HepG2 (cell line): ENCODE measurements around the gene TH. TPM values are rescaled to one million over a fixed set of nuclear protein-coding genes. Genes with fewer than 3 reads are reported as not detected.

Experiments used
- ATAC-seq: fragments of 200-7000 bp; cut with Tn5 transposase; 3 replicates; pipeline ENCODE4 v1.9.1; 2020; ENCODE audit warnings: mild to moderate bottlenecking, moderate library complexity
- BruUV-seq: library from RNA; stranded (reverse); fragments of 400-500 nt; replicated peaks from 2 replicates; lab custom pipeline; 2021; lab: Mats Ljungman, UMichigan
- CTCF ChIA-PET: fragments of 300-600 bp; formaldehyde crosslinking; extraction: SDS; loops from one replicate; lab custom pipeline; 2021; ENCODE audit warnings: low total read pairs, inconsistent platforms, low intra/inter-chr PET ratio; lab: Yijun Ruan, JAX
- POLR2A ChIA-PET: fragments of 350-600 bp; sonication (Branson Sonifier 250); formaldehyde crosslinking; loops from one replicate; lab custom pipeline; 2020; ENCODE audit warnings: antibody characterized with exemption, inconsistent platforms; lab: Yijun Ruan, JAX
- DNase-seq: peaks from one replicate; pipeline ENCODE4 v3.0.0-alpha.2; 2015; ENCODE audit warnings: low spot score
- FAIRE-seq: peaks from 3 replicates; lab custom pipeline; 2011; peaks lifted over from hg19 to GRCh38; lab: Jason Lieb, UNC
- H2AFZ ChIP-seq: one replicate; pipeline ENCODE4 v1.6.1; 2011; ENCODE audit warnings: low read length, inconsistent platforms
- H3K27ac ChIP-seq: fragments of 300-600 bp; 3 replicates; pipeline ENCODE4 v1.8.0; 2011; ENCODE audit warnings: mixed run types, mild to moderate bottlenecking, mixed read lengths, low read length, inconsistent platforms; ENCODE audit not compliant: insufficient read depth; ENCODE audit errors: extremely low read length
- H3K27me3 ChIP-seq, 2 experiments: fragments of 200-600 bp in 1 of 2; 2 replicates in 1 of 2; 3 replicates in 1 of 2; pipeline versions ENCODE4 v1.6.0 to v1.8.0; 2011; ENCODE audit warnings: low read length in 2 of 2, mild to moderate bottlenecking in 2 of 2, moderate library complexity in 2 of 2, inconsistent platforms in 1 of 2; ENCODE audit not compliant: insufficient read depth in 2 of 2, control insufficient read depth in 1 of 2
- H3K36me3 ChIP-seq, 2 experiments: fragments of 200-600 bp in 1 of 2; replicated peaks in 1 of 2; 2 replicates in 1 of 2; 3 replicates in 1 of 2; pipeline versions ENCODE4 v1.5.1 to v1.8.0; 2011; ENCODE audit warnings: low read length in 2 of 2, inconsistent platforms in 1 of 2; ENCODE audit not compliant: insufficient read depth in 2 of 2, control insufficient read depth in 1 of 2
- H3K4me1 ChIP-seq: 2 replicates; pipeline ENCODE4 v1.5.1; 2012; ENCODE audit warnings: low read length, inconsistent platforms; ENCODE audit not compliant: insufficient read depth
- H3K4me2 ChIP-seq: 2 replicates; pipeline ENCODE4 v1.6.0; 2011; ENCODE audit warnings: low read depth, low read length, inconsistent platforms
- H3K4me3 ChIP-seq, 3 experiments: fragments of 200-600 bp in 1 of 3; sonication (generic), shearing (Covaris generic) in 1 of 3; replicated peaks in 1 of 3; 2 replicates each; pipeline ENCODE4 v1.5.1; 2011 to 2016; ENCODE audit warnings: low read length in 3 of 3, inconsistent platforms in 2 of 3, low read depth in 2 of 3, mild to moderate bottlenecking in 2 of 3, control low read depth in 1 of 3, mixed read lengths in 1 of 3; ENCODE audit not compliant: insufficient read depth in 1 of 3
- H3K79me2 ChIP-seq: one replicate; pipeline ENCODE4 v1.6.1; 2011; ENCODE audit warnings: low read length, inconsistent platforms; ENCODE audit not compliant: insufficient read depth
- H3K9ac ChIP-seq: 2 replicates; pipeline ENCODE4 v1.6.0; 2011; ENCODE audit warnings: mild to moderate bottlenecking, low read depth, low read length, inconsistent platforms; ENCODE audit not compliant: insufficient read depth
- H3K9me3 ChIP-seq: 2 replicates; pipeline ENCODE4 v1.5.1; 2012; ENCODE audit warnings: mild to moderate bottlenecking, low read length
- H4K20me1 ChIP-seq: 2 replicates; pipeline ENCODE4 v1.6.0; 2011; ENCODE audit warnings: inconsistent platforms, mild to moderate bottlenecking, low read length, moderate library complexity; ENCODE audit not compliant: insufficient read depth
- CTCF ChIP-seq: sonication (generic); formaldehyde crosslinking; IDR thresholded peaks from 2 replicates; pipeline ENCODE4 v1.5.0; 2020; ENCODE audit warnings: mild to moderate bottlenecking, missing genetic modification reagents, moderate library complexity
- EZH2 ChIP-seq: conservative IDR thresholded peaks from 2 replicates; pipeline ENCODE4 v1.6.1; 2012; ENCODE audit warnings: mild to moderate bottlenecking, low read depth, low read length, moderate library complexity
- HMGXB4 ChIP-seq, 2 experiments: sonication (generic) in 1 of 2; formaldehyde crosslinking in 1 of 2; IDR thresholded peaks; 2 replicates each; pipeline versions ENCODE4 v1.4.0 to v1.6.1; 2018 to 2020; ENCODE audit warnings: missing genetic modification reagents in 2 of 2, borderline replicate concordance in 1 of 2, low read depth in 1 of 2, mild to moderate bottlenecking in 1 of 2, missing biosample characterization in 1 of 2
- HNRNPL ChIP-seq: fragments of 200-400 bp; formaldehyde crosslinking; IDR thresholded peaks from 2 replicates; pipeline ENCODE4 v1.6.1; 2017; ENCODE audit warnings: mild to moderate bottlenecking, low read depth, low read length
- HNRNPLL ChIP-seq: fragments of 200-400 bp; formaldehyde crosslinking; IDR thresholded peaks from 2 replicates; pipeline ENCODE4 v1.6.1; 2017; ENCODE audit warnings: mild to moderate bottlenecking, low read depth, low read length; ENCODE audit not compliant: poor library complexity, severe bottlenecking
- KDM2A ChIP-seq: sonication (generic); formaldehyde crosslinking; IDR thresholded peaks from 2 replicates; pipeline ENCODE4 v1.4.0; 2020; ENCODE audit warnings: low read depth, missing genetic modification reagents, borderline replicate concordance
- MLLT10 ChIP-seq: sonication (generic); formaldehyde crosslinking; IDR thresholded peaks from 2 replicates; pipeline ENCODE4 v1.4.0; 2020; ENCODE audit warnings: missing genetic modification reagents
- RAD21 ChIP-seq: fragments of 450-650 bp; formaldehyde crosslinking; IDR thresholded peaks from 2 replicates; pipeline ENCODE4 v1.5.0; 2020; ENCODE audit warnings: mild to moderate bottlenecking
- SNRNP70 ChIP-seq: fragments of 200-400 bp; formaldehyde crosslinking; IDR thresholded peaks from 2 replicates; pipeline ENCODE4 v1.6.1; 2017; ENCODE audit warnings: mild to moderate bottlenecking, low read depth, low read length, moderate library complexity
- STAG1 ChIP-seq: sonication (generic); formaldehyde crosslinking; IDR thresholded peaks from 2 replicates; pipeline ENCODE4 v1.4.0; 2020; ENCODE audit warnings: missing genetic modification reagents
- YY1 ChIP-seq: IDR thresholded peaks from 2 replicates; pipeline ENCODE4 v1.6.1; 2011; ENCODE audit warnings: low read length, low read depth, moderate library complexity, mild to moderate bottlenecking; ENCODE audit not compliant: insufficient read depth, insufficient replicate concordance
- WGBS: methylation state at CpG from one replicate; pipeline ENCODE4 v1.1.6; 2017; ENCODE audit warnings: low lambda C conversion rate; 5-methylcytosine and 5-hydroxymethylcytosine counted together
- in situ Hi-C: cut with HindIII; loops from 2 replicates; pipeline ENCODE4 v1.10.0; 2017; ENCODE audit warnings: low pct_unique_long_range_greater_than_20kb; ENCODE audit not compliant: extremely low pct_ligation_motif_present
- intact Hi-C: fragments of 100-400 bp; cut with micrococcal nuclease; formaldehyde crosslinking; loops from one replicate; pipeline ENCODE4 v1.10.0; 2022; ENCODE audit not compliant: unreplicated experiment
- polyA plus RNA-seq, 8 experiments: library from polyadenylated mRNA; depleted of rRNA in 3 of 8; stranded (reverse) in 7 of 8; unstranded in 1 of 8; fragments of >200 nt; fragmentation: Illumina TruSeq in 4 of 8; extraction: Trizol in 4 of 8; gene quantifications; 2 replicates each; pipeline versions ENCODE4 v1.2.1 to v1.2.3, GENCODE V29; 2011 to 2016; ENCODE audit warnings: low read depth in 4 of 8, missing spikeins in 1 of 8, mixed read lengths in 1 of 8; ENCODE audit not compliant: insufficient read depth in 1 of 8
- total RNA-seq, 5 experiments: library from RNA; depleted of rRNA; stranded (reverse); fragments of >200 nt; fragmentation: Illumina TruSeq; extraction: Trizol; gene quantifications; 2 replicates each; pipeline ENCODE4 v1.2.3, GENCODE V29; 2016; ENCODE audit warnings: low read depth in 1 of 5
- TF ChIP-seq, protein P1 (sequence below): IDR thresholded peaks from 2 replicates; pipeline ENCODE4 v1.6.1; 2012; ENCODE audit warnings: low read depth, low read length, improper control_type of control experiment
- TF ChIP-seq, protein P2 (sequence below): sonication (generic); formaldehyde crosslinking; IDR thresholded peaks from 2 replicates; pipeline ENCODE4 v1.4.0; 2020; ENCODE audit warnings: missing genetic modification reagents

The TH gene
- total and polyA plus RNA-seq, 2 of the 13 experiments (the other 11 are each of a cell fraction or from before 2014, with no cell fraction given): 0.36 TPM; not detected in 1

- H4K20me1 ChIP-seq: no peaks in the 10 kb centered on the region
- H3K4me3 ChIP-seq: no peak overlapping the region
- FAIRE-seq (no peak), ATAC-seq (peak; percentile 46), DNase-seq (peak; percentile 25)
- intact Hi-C loops (loop anchor here (5.0 kb wide), 1 partner anchor 227 kb away; no protein-coding TSS in a partner anchor), in situ Hi-C loops (loop anchor here (5.0 to 10.0 kb wide), 2 partner anchors 102 to 330 kb away; no protein-coding TSS in a partner anchor)
- no TSS peak for BruUV-seq
- H3K4me2 ChIP-seq: no peak overlapping the region
- H3K79me2 ChIP-seq: no peaks in the 10 kb centered on the region
- H3K9me3 ChIP-seq: no peaks in the 10 kb centered on the region
- H3K9ac ChIP-seq: no peak overlapping the region
- ChIA-PET POLR2A (no interaction called here), CTCF (interaction anchor here (0.9 to 1.8 kb wide), 2 partner anchors 8 to 103 kb away, joined by 6 to 8 read pairs; no protein-coding TSS in a partner anchor)
- H3K4me1 ChIP-seq: peaks cover 36% of the 10 kb centered on the region
- H3K36me3 ChIP-seq: no peaks in the 10 kb centered on the region
- no peak overlapping the region for H3K27ac ChIP-seq
- no peak overlapping the region for H2AFZ ChIP-seq
- peaks cover 11 to 37% of the 10 kb centered on the region in 2 experiments for H3K27me3 ChIP-seq
- WGBS: 53% methylated on average over 4 of the region's 24 CpGs
- peak; percentile 51; the same call in 1 of the 2 replicates for TF ChIP-seq KDM2A (CRISPR knock-in tag)
- TF ChIP-seq CTCF (CRISPR knock-in tag): peak; percentile 85
- TF ChIP-seq HMGXB4 (CRISPR knock-in tag; IDR thresholded peaks at IDR 0.05; ENCODE audit: borderline replicate concordance in 1 of 2, low read depth in 1 of 2): 0 out of 4 replicates have a peak, but pooled peaks of 1 of the 2 experiments have one; percentile 38
- no peak for TF ChIP-seq YY1
- TF ChIP-seq MLLT10 (CRISPR knock-in tag): no peak
- TF ChIP-seq HNRNPL: 0 out of 2 replicates have a peak, but pooled peaks have one; percentile 25
- peak; percentile 71 for TF ChIP-seq RAD21 (CRISPR knock-in tag)
- TF ChIP-seq HNRNPLL: peak; percentile 32
- TF ChIP-seq, protein P1, sequence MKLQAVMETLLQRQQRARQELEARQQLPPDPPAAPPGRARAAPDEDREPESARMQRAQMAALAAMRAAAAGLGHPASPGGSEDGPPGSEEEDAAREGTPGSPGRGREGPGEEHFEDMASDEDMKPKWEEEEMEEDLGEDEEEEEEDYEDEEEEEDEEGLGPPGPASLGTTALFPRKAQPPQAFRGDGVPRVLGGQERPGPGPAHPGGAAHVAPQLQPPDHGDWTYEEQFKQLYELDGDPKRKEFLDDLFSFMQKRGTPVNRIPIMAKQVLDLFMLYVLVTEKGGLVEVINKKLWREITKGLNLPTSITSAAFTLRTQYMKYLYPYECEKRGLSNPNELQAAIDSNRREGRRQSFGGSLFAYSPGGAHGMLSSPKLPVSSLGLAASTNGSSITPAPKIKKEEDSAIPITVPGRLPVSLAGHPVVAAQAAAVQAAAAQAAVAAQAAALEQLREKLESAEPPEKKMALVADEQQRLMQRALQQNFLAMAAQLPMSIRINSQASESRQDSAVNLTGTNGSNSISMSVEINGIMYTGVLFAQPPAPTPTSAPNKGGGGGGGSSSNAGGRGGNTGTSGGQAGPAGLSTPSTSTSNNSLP: no peak
- no peak for TF ChIP-seq SNRNP70
- no peak for TF ChIP-seq EZH2
- TF ChIP-seq, protein P2, sequence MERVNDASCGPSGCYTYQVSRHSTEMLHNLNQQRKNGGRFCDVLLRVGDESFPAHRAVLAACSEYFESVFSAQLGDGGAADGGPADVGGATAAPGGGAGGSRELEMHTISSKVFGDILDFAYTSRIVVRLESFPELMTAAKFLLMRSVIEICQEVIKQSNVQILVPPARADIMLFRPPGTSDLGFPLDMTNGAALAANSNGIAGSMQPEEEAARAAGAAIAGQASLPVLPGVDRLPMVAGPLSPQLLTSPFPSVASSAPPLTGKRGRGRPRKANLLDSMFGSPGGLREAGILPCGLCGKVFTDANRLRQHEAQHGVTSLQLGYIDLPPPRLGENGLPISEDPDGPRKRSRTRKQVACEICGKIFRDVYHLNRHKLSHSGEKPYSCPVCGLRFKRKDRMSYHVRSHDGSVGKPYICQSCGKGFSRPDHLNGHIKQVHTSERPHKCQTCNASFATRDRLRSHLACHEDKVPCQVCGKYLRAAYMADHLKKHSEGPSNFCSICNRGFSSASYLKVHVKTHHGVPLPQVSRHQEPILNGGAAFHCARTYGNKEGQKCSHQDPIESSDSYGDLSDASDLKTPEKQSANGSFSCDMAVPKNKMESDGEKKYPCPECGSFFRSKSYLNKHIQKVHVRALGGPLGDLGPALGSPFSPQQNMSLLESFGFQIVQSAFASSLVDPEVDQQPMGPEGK (CRISPR knock-in tag): peak; percentile 82
- peak; percentile 55 for TF ChIP-seq STAG1 (CRISPR knock-in tag)
Measured at GRCh38 chr11:2194877-2195755, 23.5 kb upstream of the TH start.
